Effector memory CD8-positive, alpha-beta T cell (primary cell): Measurements from ENCODE around the gene NCKAP1.
A peak's percentile ranks its signal among the peaks of the same experiment; 100 is the strongest.

Source experiments
- ATAC-seq: fragments of 150-1000 bp; cut with Tn5 transposase; replicated peaks from 2 replicates; pipeline ENCODE4 v1.10.0; 2021; ENCODE audit warnings: mild to moderate bottlenecking, moderate library complexity
- DNase-seq, 3 experiments: peaks; one replicate each; pipeline ENCODE4 v3.0.0; 2021
- H3K27ac Mint-ChIP-seq, 2 donors: one replicate each; pipeline ENCODE4 v1.8.0; 2022; ENCODE audit warnings: mild to moderate bottlenecking in 2 of 2, mixed read lengths in 2 of 2, moderate library complexity in 2 of 2
- H3K27me3 Mint-ChIP-seq, 2 donors: one replicate each; pipeline ENCODE4 v1.8.0; 2022; ENCODE audit warnings: mixed read lengths in 2 of 2
- H3K36me3 Mint-ChIP-seq: one replicate; pipeline ENCODE4 v1.8.0; 2022; ENCODE audit warnings: mild to moderate bottlenecking, moderate library complexity, mixed read lengths; ENCODE audit not compliant: insufficient read depth
- H3K4me1 Mint-ChIP-seq, 2 donors: one replicate each; pipeline ENCODE4 v1.8.0; 2022; ENCODE audit warnings: low read depth in 2 of 2, mixed read lengths in 2 of 2
- H3K4me3 Mint-ChIP-seq, 2 donors: one replicate each; pipeline ENCODE4 v1.8.0; 2022; ENCODE audit warnings: mild to moderate bottlenecking in 2 of 2, mixed read lengths in 2 of 2, moderate library complexity in 2 of 2
- H3K9me3 Mint-ChIP-seq, 2 donors: one replicate each; pipeline ENCODE4 v1.8.0; 2022; ENCODE audit warnings: mixed read lengths in 2 of 2
- total RNA-seq, 9 experiments: gene quantifications; one replicate each; lab custom pipeline; 2026; lab: John Stamatoyannopoulos, UW

NCKAP1 gene, protein sequence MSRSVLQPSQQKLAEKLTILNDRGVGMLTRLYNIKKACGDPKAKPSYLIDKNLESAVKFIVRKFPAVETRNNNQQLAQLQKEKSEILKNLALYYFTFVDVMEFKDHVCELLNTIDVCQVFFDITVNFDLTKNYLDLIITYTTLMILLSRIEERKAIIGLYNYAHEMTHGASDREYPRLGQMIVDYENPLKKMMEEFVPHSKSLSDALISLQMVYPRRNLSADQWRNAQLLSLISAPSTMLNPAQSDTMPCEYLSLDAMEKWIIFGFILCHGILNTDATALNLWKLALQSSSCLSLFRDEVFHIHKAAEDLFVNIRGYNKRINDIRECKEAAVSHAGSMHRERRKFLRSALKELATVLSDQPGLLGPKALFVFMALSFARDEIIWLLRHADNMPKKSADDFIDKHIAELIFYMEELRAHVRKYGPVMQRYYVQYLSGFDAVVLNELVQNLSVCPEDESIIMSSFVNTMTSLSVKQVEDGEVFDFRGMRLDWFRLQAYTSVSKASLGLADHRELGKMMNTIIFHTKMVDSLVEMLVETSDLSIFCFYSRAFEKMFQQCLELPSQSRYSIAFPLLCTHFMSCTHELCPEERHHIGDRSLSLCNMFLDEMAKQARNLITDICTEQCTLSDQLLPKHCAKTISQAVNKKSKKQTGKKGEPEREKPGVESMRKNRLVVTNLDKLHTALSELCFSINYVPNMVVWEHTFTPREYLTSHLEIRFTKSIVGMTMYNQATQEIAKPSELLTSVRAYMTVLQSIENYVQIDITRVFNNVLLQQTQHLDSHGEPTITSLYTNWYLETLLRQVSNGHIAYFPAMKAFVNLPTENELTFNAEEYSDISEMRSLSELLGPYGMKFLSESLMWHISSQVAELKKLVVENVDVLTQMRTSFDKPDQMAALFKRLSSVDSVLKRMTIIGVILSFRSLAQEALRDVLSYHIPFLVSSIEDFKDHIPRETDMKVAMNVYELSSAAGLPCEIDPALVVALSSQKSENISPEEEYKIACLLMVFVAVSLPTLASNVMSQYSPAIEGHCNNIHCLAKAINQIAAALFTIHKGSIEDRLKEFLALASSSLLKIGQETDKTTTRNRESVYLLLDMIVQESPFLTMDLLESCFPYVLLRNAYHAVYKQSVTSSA
- 8.9 to 39.1 (median 25.8) reads per million in 9 experiments for total RNA-seq

DNA sequence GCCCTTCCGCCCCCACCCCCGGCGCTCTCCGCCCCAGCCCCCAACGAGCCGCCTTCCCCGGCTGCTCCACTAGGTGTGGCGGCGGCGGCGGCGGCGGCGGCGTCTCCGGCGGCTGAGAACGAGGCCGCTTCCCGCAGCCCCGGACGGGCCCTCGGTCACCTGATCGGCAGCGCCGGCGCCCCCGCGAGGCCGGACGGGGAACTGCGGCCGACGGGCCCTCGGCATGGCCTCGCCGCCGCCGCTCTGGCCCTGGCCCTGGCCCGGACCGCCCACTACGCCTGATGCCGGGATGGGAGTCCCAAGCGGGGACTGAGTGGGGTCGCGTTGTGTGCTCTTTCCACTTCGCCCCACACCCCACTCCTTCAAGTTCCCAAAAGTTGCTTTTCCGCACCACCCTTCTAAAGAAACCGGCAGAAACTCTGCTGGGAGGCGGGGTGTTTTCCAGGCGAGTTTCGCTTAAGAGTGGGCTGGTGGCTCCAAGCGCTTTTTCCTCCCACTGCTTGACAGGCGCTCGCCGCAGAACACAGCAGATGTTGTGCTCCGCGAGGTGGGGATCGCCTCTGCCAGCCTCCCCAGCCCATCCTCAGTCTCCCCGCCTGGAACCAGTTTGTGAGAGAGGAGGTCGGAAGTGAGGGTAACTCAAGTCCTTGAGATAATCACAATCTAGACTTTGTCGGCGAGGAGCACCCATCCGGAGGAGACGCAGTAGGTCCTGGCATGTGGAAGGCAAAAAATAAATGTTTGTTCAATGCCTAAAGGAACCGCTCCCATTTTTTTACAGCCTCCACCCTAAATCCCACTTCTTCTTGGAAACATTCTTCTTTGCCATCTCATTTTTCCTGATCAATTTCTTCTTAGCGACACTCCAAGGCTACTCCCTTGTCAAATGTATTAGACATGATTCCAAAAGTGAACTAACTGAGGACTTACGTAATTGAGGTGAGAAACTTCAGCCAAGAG lies at the start of gene NCKAP1:
Gene NCKAP1, minus strand, starts transcription at position 117 of the 960 bp plus-strand sequence. CDS start 358 bp downstream, outside the sequence.
- Mint-ChIP-seq H3K9me3 (no peaks in the 10 kb centered on the region), H3K27me3 (peaks cover 20 to 33% of the 10 kb centered on the region in 2 donors), H3K36me3 (peaks cover 21% of the 10 kb centered on the region), H3K4me3 (peak within 1 kb of the TSS; percentile 82 to 88), H3K4me1 (peaks cover 15 to 30% of the 10 kb centered on the region in 2 donors), H3K27ac (peak within 1 kb of the TSS; percentile 75 to 87)
- DNase-seq = peak; percentile 83 to 87 (median 84)
- peak; percentile 86 for ATAC-seq

DNA sequence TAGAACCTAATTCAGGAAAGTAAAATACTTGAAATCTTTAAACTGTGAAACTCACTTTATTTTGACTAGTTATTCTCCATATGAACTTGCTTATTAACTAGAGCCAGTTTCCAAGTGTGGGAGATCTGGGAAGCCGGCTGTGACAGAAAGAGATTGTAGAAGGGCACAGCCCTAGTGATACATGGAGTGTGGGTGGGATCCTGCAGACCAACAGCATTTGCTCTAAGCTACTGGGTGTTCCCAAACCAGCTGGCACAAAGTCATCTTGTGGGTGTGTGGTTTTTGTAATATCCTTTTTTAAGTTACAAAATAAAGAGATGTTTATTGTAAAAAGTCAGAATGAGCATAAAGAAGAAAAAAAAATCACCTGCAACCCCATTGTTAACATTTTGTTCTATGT lies 43.7 kb upstream of the NCKAP1 start:
- H3K4me1 Mint-ChIP-seq = peaks cover 5 to 13% of the 10 kb centered on the region in 2 donors
- DNase-seq (no peak), ATAC-seq (no peak)
- no peak overlapping the region for H3K4me3 Mint-ChIP-seq
- no peaks in the 10 kb centered on the region for H3K27me3 Mint-ChIP-seq
- H3K36me3 Mint-ChIP-seq = peaks cover 3% of the 10 kb centered on the region
- H3K9me3 Mint-ChIP-seq = no peaks in the 10 kb centered on the region
- no peak overlapping the region for H3K27ac Mint-ChIP-seq

DNA sequence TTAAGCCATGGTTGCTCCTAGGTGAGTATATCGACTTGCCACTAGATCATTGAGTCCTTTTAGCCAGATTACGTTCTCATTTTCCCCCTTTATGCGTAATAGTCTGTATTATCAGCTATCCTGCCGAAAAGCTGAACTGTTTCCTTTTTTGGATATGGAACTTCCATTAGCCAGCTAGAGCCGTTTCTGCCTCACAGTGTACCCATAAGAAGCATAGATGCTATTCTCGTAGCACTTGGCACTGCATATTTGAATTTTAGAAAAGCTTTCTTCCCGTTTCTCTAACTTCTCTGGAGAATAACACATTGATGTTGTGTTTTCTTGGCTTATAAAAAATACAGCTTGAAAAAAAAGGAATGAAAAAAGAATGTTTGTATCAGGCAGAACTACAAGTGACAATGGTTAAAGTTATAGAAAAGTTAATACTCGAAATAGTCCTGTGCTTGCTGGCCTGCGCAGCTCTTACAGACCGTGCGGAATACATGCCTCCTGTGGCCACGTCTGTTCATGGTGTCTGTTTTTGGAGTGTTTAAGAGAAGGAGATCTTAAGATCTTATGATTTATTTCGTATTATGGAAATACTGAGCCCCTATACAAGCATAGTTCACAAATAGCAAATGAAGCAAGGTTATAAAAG lies 41.0 kb upstream of the NCKAP1 start:
- H3K36me3 Mint-ChIP-seq = peaks cover 3% of the 10 kb centered on the region
- peak overlapping the region; percentile 91 to 95 for H3K4me3 Mint-ChIP-seq
- no peak for DNase-seq
- H3K9me3 Mint-ChIP-seq = no peaks in the 10 kb centered on the region
- peak; percentile 28 for ATAC-seq
- peak overlapping the region; percentile 85 to 89 for H3K27ac Mint-ChIP-seq
- H3K27me3 Mint-ChIP-seq = no peaks in the 10 kb centered on the region
- H3K4me1 Mint-ChIP-seq = peaks cover 5 to 13% of the 10 kb centered on the region in 2 donors

DNA sequence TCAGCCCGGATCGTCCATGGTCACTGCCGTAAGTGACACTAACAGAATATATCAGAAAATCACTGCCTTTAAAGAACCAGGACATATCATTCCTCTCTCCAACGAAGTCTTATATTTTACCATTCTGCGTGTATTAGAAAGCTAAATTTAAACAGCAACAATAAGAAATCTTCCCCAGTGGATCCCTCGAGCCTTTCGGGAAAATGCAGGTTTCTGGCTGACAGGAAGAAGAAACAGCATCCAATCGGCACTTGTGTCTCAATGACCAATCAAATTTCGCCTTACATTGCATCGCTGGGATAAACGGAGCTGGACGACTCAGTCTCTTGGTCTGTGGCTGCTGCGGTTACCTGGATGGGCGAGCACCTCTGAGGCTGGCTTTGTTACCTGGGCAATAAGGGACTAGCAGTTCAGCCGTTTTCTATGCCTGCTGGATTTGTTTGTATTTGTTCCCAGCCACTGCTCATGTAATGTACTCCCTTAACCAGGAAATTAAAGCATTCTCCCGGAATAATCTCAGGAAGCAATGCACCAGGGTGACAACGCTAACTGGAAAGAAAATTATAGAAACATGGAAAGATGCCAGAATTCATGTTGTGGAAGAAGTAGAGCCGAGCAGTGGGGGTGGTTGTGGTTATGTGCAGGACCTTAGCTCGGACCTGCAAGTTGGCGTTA lies 40.3 kb upstream of the NCKAP1 start, which contains the start of gene DUSP19:
Gene DUSP19, plus strand, starts transcription at position 284 of the 675 bp plus-strand sequence. Its CDS starts 187 bp downstream, at position 471.
- DNase-seq = peak; percentile 64 to 81 (median 71)
- Mint-ChIP-seq H3K9me3 (no peaks in the 10 kb centered on the region), H3K36me3 (peaks cover 3% of the 10 kb centered on the region), H3K27me3 (no peaks in the 10 kb centered on the region), H3K4me1 (peaks cover 5 to 13% of the 10 kb centered on the region in 2 donors), H3K27ac (peak within 1 kb of the TSS; percentile 85 to 89), H3K4me3 (peak within 1 kb of the TSS; percentile 91 to 95)
- ATAC-seq = peak; percentile 83

DNA sequence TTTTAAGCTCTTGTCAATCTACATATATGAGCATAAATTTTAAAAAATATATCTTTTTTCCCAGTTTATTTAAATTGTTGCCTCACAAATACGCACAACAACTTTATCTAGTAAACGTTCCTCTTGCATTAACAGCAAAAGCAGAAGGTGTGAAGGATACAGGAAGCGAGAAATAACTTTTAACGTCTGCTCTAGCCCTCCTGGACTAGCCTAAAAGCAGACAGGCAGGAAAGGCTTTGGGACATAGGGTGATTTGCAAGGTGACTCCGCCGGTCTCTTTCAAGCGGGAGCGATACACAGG lies 39.9 kb upstream of the NCKAP1 start:
- ATAC-seq (peak; percentile 58), DNase-seq (peak in 1 of 3 experiments; percentile 6)
- Mint-ChIP-seq H3K27me3 (no peaks in the 10 kb centered on the region), H3K9me3 (no peaks in the 10 kb centered on the region), H3K4me1 (peaks cover 5 to 13% of the 10 kb centered on the region in 2 donors), H3K36me3 (peaks cover 3% of the 10 kb centered on the region), H3K27ac (peak overlapping the region; percentile 85 to 89), H3K4me3 (peak overlapping the region; percentile 91 to 95)

DNA sequence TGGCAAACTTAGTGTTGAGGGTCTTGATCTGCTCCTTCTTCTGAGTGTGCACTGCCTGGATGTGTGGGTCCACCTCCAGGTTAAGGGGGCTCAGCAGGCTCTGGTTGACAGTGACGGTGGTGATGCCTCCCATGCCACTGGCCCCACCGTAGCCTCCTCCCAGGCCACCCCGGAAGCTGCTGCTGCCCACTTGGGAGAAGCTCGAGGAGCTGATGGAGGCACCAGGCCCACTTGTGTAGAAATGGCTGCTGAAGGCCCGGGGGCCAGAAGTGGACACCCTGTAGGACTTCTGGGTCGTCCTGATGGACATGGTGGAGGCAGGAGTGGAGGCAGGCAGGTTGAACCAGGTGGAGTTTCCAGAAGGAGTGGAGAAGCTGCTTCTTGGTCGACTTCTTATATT lies 33.9 kb upstream of the NCKAP1 start:
- no peak for DNase-seq
- H3K9me3 Mint-ChIP-seq = no peaks in the 10 kb centered on the region
- H3K27ac Mint-ChIP-seq = no peak overlapping the region
- H3K4me1 Mint-ChIP-seq = no peaks in the 10 kb centered on the region
- H3K4me3 Mint-ChIP-seq = no peak overlapping the region
- H3K27me3 Mint-ChIP-seq = peaks cover 11 to 35% of the 10 kb centered on the region in 2 donors
- no peak for ATAC-seq
- H3K36me3 Mint-ChIP-seq = no peaks in the 10 kb centered on the region

DNA sequence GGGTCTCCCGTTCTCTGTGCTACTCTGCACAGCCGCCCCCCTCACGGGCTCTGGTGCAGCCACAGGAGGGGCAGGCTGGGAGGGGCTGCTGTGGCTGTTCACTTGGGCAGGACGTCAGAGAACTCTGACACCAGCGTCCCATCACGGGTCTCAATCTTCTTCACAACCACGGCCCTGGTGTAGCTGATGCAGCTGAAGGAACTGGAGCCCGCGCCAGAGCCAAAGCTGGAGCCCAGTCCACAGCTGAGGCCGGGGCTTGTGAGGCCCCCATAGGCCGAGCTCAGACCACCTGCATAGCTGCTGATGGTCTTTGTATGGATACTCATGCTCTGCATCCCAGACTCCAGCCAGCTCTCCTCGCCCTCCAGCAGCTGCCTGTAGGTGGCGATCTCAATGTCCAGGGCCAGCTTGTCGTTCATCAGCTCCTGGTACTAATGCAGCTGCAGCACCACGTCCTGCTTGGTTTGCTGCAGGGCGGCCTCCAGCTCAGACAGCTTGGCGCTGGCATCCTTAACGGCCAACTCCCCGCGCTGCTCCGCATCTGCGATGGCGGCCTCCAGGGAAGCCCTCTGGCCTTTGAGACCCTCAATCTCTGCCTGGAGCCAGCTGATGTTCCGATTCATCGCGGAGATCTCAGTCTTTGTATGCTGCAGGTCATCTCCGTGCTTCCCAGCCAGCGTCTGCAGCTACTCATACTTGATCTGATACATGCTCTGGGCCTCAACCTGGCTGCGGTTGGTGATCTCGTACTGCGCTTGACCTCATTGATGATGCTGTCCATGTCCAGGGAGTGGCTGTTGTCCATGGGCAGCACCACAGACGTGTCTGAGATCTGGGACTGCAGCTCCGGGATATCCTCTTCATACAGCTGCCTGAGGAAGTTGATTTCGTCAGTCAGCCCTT lies 32.9 kb upstream of the NCKAP1 start:
- Mint-ChIP-seq H3K36me3 (no peaks in the 10 kb centered on the region), H3K27ac (no peak overlapping the region), H3K4me3 (no peak overlapping the region), H3K27me3 (peaks cover 11 to 35% of the 10 kb centered on the region in 2 donors), H3K4me1 (no peaks in the 10 kb centered on the region), H3K9me3 (no peaks in the 10 kb centered on the region)
- ATAC-seq (no peak), DNase-seq (no peak)

DNA sequence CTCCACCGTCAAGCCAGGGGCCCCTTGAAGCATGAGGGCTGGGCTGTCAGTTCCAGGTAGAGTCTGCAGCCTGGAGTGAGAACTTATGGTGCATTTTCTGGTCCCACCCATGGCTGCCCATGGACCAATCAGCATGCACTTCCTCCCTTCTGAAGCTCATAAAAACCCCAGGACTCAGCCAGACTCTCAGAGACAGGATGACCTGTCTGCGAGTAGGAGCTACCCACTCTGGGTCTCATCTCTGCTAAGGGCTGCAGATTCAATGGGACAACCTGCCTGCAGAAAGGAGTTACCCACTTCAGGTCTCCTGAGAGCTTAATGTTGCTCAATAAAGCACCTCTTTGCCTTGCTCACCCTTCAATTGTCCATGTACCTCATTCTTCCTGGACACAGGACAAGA lies 30.9 kb upstream of the NCKAP1 start:
- no peaks in the 10 kb centered on the region for H3K4me1 Mint-ChIP-seq
- no peaks in the 10 kb centered on the region for H3K36me3 Mint-ChIP-seq
- H3K9me3 Mint-ChIP-seq = no peaks in the 10 kb centered on the region
- ATAC-seq = no peak
- H3K4me3 Mint-ChIP-seq = no peak overlapping the region
- DNase-seq = no peak
- no peak overlapping the region for H3K27ac Mint-ChIP-seq
- peaks cover 11 to 49% of the 10 kb centered on the region in 2 donors for H3K27me3 Mint-ChIP-seq

DNA sequence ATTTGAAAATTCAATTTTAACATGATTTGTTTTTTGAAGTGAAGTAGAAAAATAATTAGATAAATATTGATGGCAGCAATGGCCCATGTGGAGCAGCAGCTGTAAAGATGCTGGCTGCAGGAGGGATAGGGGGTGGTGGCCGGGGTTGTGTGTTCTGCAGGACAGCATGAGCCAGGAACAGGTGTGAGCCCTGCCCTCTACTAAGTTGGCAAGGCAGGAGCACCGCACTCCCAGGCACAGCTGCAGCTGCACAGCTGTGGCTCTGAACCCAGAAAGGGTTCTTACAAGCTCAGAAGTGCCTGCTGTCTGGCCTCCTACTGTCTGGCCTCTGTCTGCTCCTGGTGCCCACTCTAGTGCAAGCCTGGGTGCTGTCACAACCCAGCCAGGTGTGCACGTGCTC lies 30.3 kb upstream of the NCKAP1 start:
- Mint-ChIP-seq H3K4me3 (no peak overlapping the region), H3K4me1 (no peaks in the 10 kb centered on the region), H3K36me3 (no peaks in the 10 kb centered on the region), H3K9me3 (no peaks in the 10 kb centered on the region), H3K27ac (no peak overlapping the region), H3K27me3 (peaks cover 11 to 55% of the 10 kb centered on the region in 2 donors)
- ATAC-seq (no peak), DNase-seq (no peak)

DNA sequence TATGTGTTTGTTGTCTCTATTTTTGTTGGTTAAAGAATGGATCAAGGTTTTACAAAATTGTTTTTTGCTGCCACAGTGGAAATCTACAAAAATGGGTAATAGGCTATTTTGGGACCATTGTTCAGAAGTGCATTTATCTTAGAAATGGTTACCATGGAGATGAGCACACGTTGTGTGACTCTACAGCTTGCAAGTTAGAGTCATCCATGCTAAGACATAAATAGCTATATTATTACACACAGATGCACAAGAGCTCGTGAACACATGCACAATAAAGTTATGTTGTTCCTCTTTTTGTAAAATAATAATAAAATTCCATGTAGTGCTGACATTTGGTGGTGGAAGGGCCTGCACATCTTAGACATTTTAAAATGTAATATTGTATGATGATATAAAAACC lies 24.8 kb upstream of the NCKAP1 start:
- H3K9me3 Mint-ChIP-seq = no peaks in the 10 kb centered on the region
- DNase-seq = no peak
- no peak overlapping the region for H3K27ac Mint-ChIP-seq
- H3K27me3 Mint-ChIP-seq = peaks cover 17 to 60% of the 10 kb centered on the region in 2 donors
- ATAC-seq = no peak
- H3K4me3 Mint-ChIP-seq = no peak overlapping the region
- H3K4me1 Mint-ChIP-seq = no peaks in the 10 kb centered on the region
- no peaks in the 10 kb centered on the region for H3K36me3 Mint-ChIP-seq
